CD4-positive, alpha-beta T cell treated with Interleukin-15 for 1 hour (primary cell): ENCODE data around the gene ANKFY1.

Source experiments
- DNase-seq: peaks from one replicate; pipeline ENCODE4 v3.0.0-alpha.2; 2020

ANKFY1 gene

GRCh38 chr17:4175921-4176807, 87.6 kb downstream of the ANKFY1 start:
- no peak for DNase-seq

GRCh38 chr17:4174556-4174955, 89.2 kb downstream of the ANKFY1 start:
- DNase-seq, result no peak

GRCh38 chr17:4173781-4174180, 90.0 kb downstream of the ANKFY1 start:
- DNase-seq, result no peak

GRCh38 chr17:4172356-4172755, 91.4 kb downstream of the ANKFY1 start:
- DNase-seq, result no peak

- DNase-seq, result no peak
Measured at GRCh38 chr17:4170639-4171280, 93.0 kb downstream of the ANKFY1 start.

GRCh38 chr17:4167786-4168185, 96.0 kb downstream of the ANKFY1 start:
- peak; percentile 52 for DNase-seq

- no peak for DNase-seq
Measured at GRCh38 chr17:4166419-4166818, 97.4 kb downstream of the ANKFY1 start.

GRCh38 chr17:4165301-4166010, 98.3 kb downstream of the ANKFY1 start:
- no peak for DNase-seq

GRCh38 chr17:4163951-4164350, 99.8 kb downstream of the ANKFY1 start:
- DNase-seq, result no peak

- DNase-seq, result no peak
Measured at GRCh38 chr17:4162775-4163466, 100.9 kb downstream of the ANKFY1 start.

- DNase-seq, result no peak
Measured at GRCh38 chr17:4162321-4162720, 101.5 kb downstream of the ANKFY1 start.

GRCh38 chr17:4161967-4162305, 101.8 kb downstream of the ANKFY1 start:
- no peak for DNase-seq

GRCh38 chr17:4161192-4161966, 102.4 kb downstream of the ANKFY1 start:
- no peak for DNase-seq

GRCh38 chr17:4160294-4160859, 103.4 kb downstream of the ANKFY1 start:
- no peak for DNase-seq

GRCh38 chr17:4159761-4160160, 104.0 kb downstream of the ANKFY1 start:
- DNase-seq, result no peak

GRCh38 chr17:4157618-4158333, 106.0 kb downstream of the ANKFY1 start:
- no peak for DNase-seq

- no peak for DNase-seq
Measured at GRCh38 chr17:4156750-4157381, 106.9 kb downstream of the ANKFY1 start.

GRCh38 chr17:4155980-4156620, 107.7 kb downstream of the ANKFY1 start:
- no peak for DNase-seq

GRCh38 chr17:4154201-4154600, 109.6 kb downstream of the ANKFY1 start:
- DNase-seq, result no peak

GRCh38 chr17:4152471-4152870, 111.3 kb downstream of the ANKFY1 start:
- no peak for DNase-seq
